AG10803 (cell line): Measurements from ENCODE around the gene RFX1.

ENCODE experiments used
- DNase-seq: peaks from one replicate; pipeline ENCODE4 v3.0.0; 2010; ENCODE audit warnings: low read depth
- H3K4me3 ChIP-seq: 2 replicates; pipeline ENCODE4 v1.5.1; 2011; ENCODE audit warnings: mild to moderate bottlenecking, low read length, control low read depth
- TF ChIP-seq, protein P1 (sequence below): conservative IDR thresholded peaks from 2 replicates; pipeline ENCODE4 v1.5.1; 2011; ENCODE audit warnings: mild to moderate bottlenecking, low read length, control low read depth, inconsistent platforms

Gene RFX1

DNA sequence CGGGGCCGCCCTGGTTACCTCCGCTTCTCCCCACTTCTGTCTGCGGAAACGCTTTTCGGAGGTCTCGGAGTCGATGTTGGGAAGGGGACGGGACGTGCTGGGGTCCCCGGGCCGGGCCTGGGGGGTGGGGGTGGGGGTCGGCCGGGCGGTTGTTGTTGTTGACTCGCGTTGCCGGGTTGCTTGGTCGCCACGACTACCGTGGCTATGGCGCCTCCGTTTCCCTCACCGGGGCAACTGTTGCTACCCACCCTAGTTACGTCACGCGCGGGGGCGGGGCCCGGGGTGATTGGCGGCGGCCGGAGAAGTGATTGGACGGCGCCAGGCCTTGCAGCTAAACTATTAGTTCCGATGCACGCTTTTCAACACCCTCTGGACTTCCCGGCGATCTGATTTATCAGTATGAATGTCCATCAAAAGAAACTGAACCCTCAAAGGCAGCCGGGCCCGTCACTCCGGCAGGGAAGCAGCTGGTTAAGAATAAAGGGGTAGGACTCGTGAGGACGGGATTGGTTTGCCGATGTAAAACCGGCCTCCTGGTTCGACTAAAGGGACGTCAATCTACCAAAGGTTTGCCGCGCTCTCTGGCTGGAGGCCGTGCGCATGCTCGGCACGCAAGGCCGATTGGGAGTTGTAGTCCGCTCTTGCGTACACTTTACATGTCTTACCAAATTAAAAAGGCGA is at the start of gene RFX1:
TSS of gene RFX1 (minus strand) at position 236 of the 681 bp plus-strand sequence. CDS start 12,477 bp downstream, outside the sequence.
- peak within 1 kb of the TSS; percentile 81 for H3K4me3 ChIP-seq
- TF ChIP-seq, protein P1, sequence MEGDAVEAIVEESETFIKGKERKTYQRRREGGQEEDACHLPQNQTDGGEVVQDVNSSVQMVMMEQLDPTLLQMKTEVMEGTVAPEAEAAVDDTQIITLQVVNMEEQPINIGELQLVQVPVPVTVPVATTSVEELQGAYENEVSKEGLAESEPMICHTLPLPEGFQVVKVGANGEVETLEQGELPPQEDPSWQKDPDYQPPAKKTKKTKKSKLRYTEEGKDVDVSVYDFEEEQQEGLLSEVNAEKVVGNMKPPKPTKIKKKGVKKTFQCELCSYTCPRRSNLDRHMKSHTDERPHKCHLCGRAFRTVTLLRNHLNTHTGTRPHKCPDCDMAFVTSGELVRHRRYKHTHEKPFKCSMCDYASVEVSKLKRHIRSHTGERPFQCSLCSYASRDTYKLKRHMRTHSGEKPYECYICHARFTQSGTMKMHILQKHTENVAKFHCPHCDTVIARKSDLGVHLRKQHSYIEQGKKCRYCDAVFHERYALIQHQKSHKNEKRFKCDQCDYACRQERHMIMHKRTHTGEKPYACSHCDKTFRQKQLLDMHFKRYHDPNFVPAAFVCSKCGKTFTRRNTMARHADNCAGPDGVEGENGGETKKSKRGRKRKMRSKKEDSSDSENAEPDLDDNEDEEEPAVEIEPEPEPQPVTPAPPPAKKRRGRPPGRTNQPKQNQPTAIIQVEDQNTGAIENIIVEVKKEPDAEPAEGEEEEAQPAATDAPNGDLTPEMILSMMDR: no peak
- peak; percentile 100 for DNase-seq

DNA sequence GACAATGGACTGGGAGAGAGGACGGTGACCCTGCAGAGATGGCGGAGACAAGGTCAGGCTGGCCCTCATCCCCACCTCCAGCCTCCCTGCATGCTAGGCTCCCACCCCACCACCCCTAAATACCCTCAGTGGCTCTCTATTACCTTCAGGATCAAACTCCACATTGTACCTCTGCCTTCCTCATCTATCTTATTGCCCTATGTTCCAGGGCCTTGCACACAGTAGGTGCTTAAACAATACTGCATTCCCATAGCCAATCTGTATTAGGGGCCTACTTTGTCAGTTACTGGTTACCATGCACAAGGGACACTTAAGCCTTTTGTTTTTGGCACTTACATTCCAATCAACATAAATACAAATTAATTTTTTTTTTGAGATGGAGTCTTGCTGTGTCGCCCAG is 49.3 kb upstream of the RFX1 start:
- no peak for DNase-seq
- no peak overlapping the region for H3K4me3 ChIP-seq
- TF ChIP-seq, protein P1: no peak

DNA sequence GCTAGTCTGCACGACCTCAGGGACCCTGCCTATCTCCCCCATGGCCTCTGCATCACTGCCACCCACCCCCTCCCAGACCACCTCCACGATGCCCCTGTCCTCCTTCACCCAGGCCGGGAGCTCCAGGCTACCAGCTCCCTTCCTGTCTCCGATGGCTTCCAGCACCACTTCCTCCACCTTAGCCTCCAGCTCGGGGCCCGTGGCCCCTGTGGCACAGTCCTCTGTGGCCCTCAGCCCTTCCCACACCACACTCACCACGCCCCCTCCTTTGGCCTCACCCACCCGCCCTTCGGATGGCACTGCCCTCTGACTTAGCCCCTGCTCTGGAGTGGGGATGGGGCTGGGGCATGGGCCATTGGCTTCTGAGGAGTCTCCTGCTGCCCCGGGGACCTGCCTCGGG is 48.6 kb upstream of the RFX1 start:
- H3K4me3 ChIP-seq: no peak overlapping the region
- TF ChIP-seq, protein P1: no peak
- DNase-seq: no peak

DNA sequence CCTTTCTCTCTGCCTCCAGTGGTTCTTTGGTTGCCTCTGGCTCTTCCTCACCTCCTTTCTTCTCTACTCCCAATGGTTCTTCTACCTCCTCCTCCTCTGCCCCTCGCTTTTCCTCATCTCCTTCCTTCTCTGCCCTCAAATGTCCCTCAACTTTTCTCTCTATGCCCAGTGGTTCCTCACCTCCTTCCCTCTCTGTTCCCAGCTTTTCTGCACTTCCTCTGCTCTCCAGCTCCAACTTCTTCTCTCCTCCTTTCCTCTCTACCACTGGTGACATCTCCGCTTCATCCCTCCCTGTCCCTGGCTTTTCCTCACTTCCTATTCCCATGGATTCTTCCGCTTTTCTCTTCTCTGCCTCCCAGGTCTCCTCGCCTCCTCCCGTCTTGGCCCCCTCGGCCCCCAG is 48.0 kb upstream of the RFX1 start:
- DNase-seq: no peak
- TF ChIP-seq, protein P1: no peak
- H3K4me3 ChIP-seq: no peak overlapping the region

DNA sequence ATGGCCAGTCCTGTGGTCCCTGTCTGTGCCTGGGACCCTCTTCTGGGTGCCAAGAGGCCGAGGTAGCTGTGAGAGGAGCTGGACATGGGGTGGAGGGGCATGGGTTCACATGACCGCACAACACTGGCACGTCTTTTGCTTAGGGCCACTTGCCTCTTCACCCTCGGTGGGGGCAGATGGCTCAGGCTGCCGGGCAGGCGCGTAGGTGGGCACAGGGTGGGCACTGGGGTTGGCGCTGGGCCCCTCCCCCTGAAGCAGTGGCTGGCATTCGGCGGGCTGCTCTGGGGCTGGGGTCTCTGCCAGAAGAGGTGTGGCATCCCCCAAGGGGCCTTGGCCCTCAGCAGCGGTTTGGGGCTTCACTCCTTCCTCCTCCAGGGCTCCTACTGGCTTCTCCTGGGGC is 47.4 kb upstream of the RFX1 start:
- H3K4me3 ChIP-seq: no peak overlapping the region
- TF ChIP-seq, protein P1: no peak
- DNase-seq: no peak

DNA sequence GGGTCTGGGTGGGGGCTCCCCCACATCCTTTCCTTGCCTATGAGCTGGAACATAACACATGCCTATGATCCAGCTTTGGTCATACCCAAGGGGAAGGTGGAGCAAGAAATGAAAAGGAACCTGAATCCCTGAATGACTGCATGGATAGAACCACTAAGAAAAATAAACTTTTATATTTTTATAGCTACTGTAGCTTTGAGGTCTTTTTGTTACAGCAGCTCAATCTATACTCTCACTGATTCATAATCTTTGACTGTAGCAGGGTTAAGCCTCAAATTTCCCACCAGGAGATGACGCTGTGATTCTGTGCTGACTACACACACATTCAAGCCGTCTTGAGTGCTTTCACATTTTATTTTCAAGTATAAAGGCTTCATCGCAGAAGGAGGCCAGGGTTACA is 46.9 kb upstream of the RFX1 start:
- no peak overlapping the region for H3K4me3 ChIP-seq
- DNase-seq: no peak
- TF ChIP-seq, protein P1: no peak

DNA sequence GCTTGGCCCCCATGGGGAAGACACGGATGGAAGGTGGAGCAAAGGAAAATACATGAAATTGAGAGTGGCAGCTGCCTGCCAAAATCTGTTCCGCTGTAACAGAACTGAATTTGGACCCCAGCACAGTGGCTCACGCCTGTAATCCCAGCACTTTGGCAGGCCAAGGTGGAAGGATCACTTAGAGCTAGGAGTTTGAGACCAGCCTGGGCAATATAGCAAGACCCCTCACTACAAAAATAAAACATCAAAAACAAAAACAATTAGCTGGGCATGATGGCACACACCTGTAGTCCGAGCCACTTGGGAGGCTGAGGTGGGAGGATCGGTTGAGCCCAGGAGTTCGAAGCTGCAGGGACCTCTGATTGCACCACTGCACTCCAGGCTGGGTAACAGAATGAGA is 46.4 kb upstream of the RFX1 start:
- H3K4me3 ChIP-seq: no peak overlapping the region
- TF ChIP-seq, protein P1: no peak
- no peak for DNase-seq
